ENCODE measurements around the gene COMMD3.
"Not testable (repeated sequence)": the region's sequence is repeated elsewhere in the genome, so short reads cannot be mapped to it uniquely, and the experiment has no call there.

Gene COMMD3
- total RNA-seq = 17.4 to 23.3 reads per million in 2 donors

- peak; percentile 68 for DNase-seq
Observed at GRCh38 chr10:22316286-22317075, at the start of gene COMMD3. Gene COMMD3, plus strand, starts transcription at chr10:22316388. Its CDS starts 30 bp downstream, at chr10:22316418.

DNA sequence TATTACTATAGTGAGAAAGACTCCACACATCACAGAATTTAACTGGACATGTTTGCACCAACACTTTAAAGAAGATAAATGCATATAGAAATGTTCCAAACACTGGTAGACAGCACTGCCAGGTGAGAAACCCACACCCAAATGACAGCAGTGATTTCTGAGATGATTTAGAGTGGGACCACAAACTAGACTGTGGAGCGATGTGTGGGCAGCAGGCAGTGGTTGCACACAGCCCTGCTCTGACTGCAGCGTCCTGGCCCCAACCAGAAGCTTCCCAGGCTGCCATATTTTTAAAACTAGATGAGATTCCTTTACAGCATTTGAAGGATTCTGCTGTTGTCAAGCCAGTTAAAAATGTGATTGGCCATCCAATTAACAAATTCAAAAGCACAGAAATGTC is 47.7 kb upstream of the COMMD3 start:
- no peak for DNase-seq

- DNase-seq = no peak
Observed at GRCh38 chr10:22271786-22272185, 44.4 kb upstream of the COMMD3 start.

- DNase-seq = no peak
Observed at GRCh38 chr10:22278441-22278782, 37.8 kb upstream of the COMMD3 start.

- no peak for DNase-seq
Observed at GRCh38 chr10:22280078-22280477, 36.1 kb upstream of the COMMD3 start.

DNA sequence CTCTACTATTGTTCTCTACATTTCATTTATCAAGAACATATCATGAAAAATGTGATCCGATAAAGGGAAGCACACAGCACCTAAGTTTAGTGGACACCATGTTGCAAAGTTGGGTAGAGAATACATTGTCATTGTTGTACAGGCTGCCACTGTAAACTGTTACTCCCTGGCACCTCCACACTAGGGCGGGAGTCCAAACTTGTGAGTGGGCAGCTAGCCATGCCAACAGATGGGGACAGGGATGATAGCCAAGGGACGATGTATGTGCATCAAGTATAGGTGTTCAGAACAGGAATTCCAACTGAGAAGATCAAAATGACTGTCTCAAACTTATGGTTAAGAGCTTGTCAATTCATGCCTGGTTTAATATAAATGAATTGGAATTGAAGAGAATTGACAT is 31.1 kb upstream of the COMMD3 start:
- DNase-seq = no peak

DNA sequence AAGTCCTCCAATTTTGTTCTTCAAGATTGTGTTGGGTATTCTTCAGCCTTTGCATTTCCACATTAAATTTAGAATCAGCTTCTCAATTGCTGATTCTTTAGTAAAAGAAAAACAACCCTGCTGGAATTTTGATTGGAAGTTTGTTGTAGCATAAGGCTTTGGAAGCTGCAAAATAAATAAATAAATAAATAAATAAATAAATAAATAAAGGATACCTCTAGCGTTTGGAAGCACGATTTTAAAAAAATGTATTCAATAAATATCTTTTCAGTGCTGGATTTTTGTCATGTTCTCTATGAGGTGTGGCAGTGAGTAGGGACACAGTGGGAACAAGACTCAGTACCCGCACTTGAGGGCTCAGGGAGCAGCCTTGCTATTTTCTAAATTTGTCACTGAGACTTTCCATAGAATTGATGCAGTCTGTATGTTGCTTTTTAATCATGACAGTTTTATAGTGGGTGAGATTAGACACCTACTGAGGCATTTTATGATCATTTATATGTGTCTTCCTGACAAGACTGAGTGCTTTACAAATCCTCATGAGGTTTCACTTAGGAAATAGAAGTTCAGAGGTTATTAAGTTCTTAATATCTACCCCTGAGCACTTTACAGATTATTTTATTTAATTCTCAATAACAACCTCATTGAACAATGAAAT is 22.3 kb upstream of the COMMD3 start:
- DNase-seq = no peak

- no peak for DNase-seq
Observed at GRCh38 chr10:22294694-22295093, 21.5 kb upstream of the COMMD3 start.

GRCh38 chr10:22301193-22301592 is 15.0 kb upstream of the COMMD3 start:
- DNase-seq = no peak

GRCh38 chr10:22303461-22303860 is 12.7 kb upstream of the COMMD3 start:
- DNase-seq = no peak

DNA sequence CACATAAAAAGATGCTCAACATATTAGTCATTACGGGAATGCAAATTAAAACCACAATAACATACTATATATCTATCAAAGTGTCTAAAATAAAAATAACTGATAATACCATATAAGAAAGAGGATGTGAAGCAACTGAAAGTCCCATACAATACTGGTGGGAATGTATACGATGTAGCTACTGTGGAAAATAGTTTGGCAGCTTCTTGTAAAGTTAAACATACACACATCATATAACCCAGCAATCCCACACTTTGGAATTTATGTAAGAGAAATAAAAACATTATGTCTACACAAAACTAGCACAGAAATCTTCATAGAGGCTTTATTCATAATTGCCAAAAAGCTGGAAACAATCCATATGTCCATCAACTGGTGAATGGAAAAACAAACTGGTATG is 10.5 kb upstream of the COMMD3 start:
- no peak for DNase-seq

DNA sequence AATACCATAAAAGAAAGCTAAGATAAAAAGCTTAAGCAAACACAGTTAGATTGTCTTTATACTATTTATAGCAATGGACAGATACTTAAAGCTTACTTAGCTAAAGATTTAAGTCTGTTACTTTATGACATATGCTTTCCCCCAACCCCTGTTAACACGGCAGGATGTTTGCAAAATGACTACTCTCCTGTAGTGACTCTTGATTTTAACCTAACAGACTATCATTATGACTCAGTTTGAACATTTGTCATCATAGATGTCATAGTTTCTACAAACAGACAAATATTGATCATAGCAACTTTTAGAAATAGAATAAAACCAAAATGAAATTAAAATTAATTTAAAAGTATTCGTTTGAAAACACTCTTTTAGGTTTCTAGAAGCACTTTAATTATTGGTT is 7.8 kb upstream of the COMMD3 start:
- no peak for DNase-seq

GRCh38 chr10:22309180-22310000 is 6.8 kb upstream of the COMMD3 start:
- no peak for DNase-seq

GRCh38 chr10:22310012-22310411 is 6.2 kb upstream of the COMMD3 start:
- not testable (repeated sequence) for DNase-seq

- no peak for DNase-seq
Observed at GRCh38 chr10:22310928-22311327, 5.3 kb upstream of the COMMD3 start.

GRCh38 chr10:22314852-22315251 is 1.3 kb upstream of the COMMD3 start:
- no peak for DNase-seq

- DNase-seq = no peak
Observed at GRCh38 chr10:22315455-22316285, 518 bp upstream of the COMMD3 start.

DNA sequence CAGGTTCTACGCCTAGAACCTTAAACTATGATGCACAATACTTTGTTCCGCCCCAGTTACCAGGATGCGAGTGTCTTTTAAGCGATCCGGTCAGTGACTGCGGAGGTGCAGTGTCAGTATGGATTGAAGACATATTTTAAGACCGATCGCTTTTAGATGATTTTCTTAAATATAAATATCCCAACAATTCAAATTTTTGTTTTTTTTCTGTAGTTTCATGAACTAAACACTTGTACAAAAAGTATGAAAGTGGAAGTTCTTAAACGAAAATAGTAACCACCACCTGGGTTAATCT is 835 bp downstream of the COMMD3 start:
- DNase-seq = no peak

- DNase-seq = no peak
Observed at GRCh38 chr10:22317771-22318565, 1.8 kb downstream of the COMMD3 start.

- no peak for DNase-seq
Observed at GRCh38 chr10:22318772-22319171, 2.6 kb downstream of the COMMD3 start.

GRCh38 chr10:22319547-22319979 is 3.4 kb downstream of the COMMD3 start:
- DNase-seq = no peak

- no peak for DNase-seq
Observed at GRCh38 chr10:22319980-22320558, 3.9 kb downstream of the COMMD3 start.
